Measurements from ENCODE around the gene OR2V1. TPM values are rescaled to one million over a fixed set of nuclear protein-coding genes. Genes with fewer than 3 reads are reported as not detected.
"Not testable (repeated sequence)": the region's sequence is repeated elsewhere in the genome, so short reads cannot be mapped to it uniquely, and the experiment has no call there.

The OR2V1 gene
- total RNA-seq, 2 experiments from 2014 or later = not detected

- Mint-ChIP-seq H3K4me1 (ENCODE audit: low read depth) (peaks cover 40% of the 10 kb centered on the region), H3K27me3 (ENCODE audit: low read depth) (peaks cover 5% of the 10 kb centered on the region), H3K36me3 (ENCODE audit: low read depth) (no peaks in the 10 kb centered on the region), H3K27ac (no peak overlapping the region), H3K4me3 (no peak overlapping the region), H3K9me3 (ENCODE audit: insufficient read depth) (no peaks in the 10 kb centered on the region)
- ChIA-PET POLR2A (no interaction called here), CTCF (interaction anchor here (2.3 to 2.5 kb wide), 2 partner anchors 14 to 26 kb away, joined by 6 to 8 read pairs; no protein-coding TSS in a partner anchor)
- no peak for ATAC-seq
- no peak for DNase-seq
Measured at GRCh38 chr5:181158869-181159268, 27.9 kb upstream of the OR2V1 start.

- Mint-ChIP-seq H3K27me3 (ENCODE audit: low read depth) (peaks cover 5% of the 10 kb centered on the region), H3K27ac (no peak overlapping the region), H3K9me3 (ENCODE audit: insufficient read depth) (no peaks in the 10 kb centered on the region), H3K36me3 (ENCODE audit: low read depth) (no peaks in the 10 kb centered on the region), H3K4me1 (ENCODE audit: low read depth) (peaks cover 31% of the 10 kb centered on the region), H3K4me3 (no peak overlapping the region)
- ATAC-seq (no peak), DNase-seq (no peak)
- CTCF ChIA-PET = interaction anchor here (0.6 to 0.8 kb wide), 3 partner anchors 11 to 108 kb away, joined by 3 read pairs; no protein-coding TSS in a partner anchor
- POLR2A ChIA-PET = no interaction called here
Measured at GRCh38 chr5:181156758-181157157, 25.8 kb upstream of the OR2V1 start.

GRCh38 chr5:181153814-181154213 is 22.8 kb upstream of the OR2V1 start:
- DNase-seq (no peak), ATAC-seq (no peak)
- Mint-ChIP-seq H3K27me3 (ENCODE audit: low read depth) (peaks cover 13% of the 10 kb centered on the region), H3K36me3 (ENCODE audit: low read depth) (no peaks in the 10 kb centered on the region), H3K9me3 (ENCODE audit: insufficient read depth) (no peaks in the 10 kb centered on the region), H3K4me3 (no peak overlapping the region), H3K27ac (no peak overlapping the region), H3K4me1 (ENCODE audit: low read depth) (peaks cover 13% of the 10 kb centered on the region)
- ChIA-PET CTCF (no interaction called here), POLR2A (no interaction called here)

GRCh38 chr5:181152406-181152805 is 21.4 kb upstream of the OR2V1 start:
- CTCF ChIA-PET = no interaction called here
- Mint-ChIP-seq H3K9me3 (ENCODE audit: insufficient read depth) (no peaks in the 10 kb centered on the region), H3K27ac (no peak overlapping the region), H3K4me3 (no peak overlapping the region), H3K36me3 (ENCODE audit: low read depth) (no peaks in the 10 kb centered on the region), H3K4me1 (ENCODE audit: low read depth) (peaks cover 13% of the 10 kb centered on the region), H3K27me3 (ENCODE audit: low read depth) (peaks cover 14% of the 10 kb centered on the region)
- POLR2A ChIA-PET = no interaction called here
- no peak for ATAC-seq
- no peak for DNase-seq

- no peak for ATAC-seq
- no peak for DNase-seq
- Mint-ChIP-seq H3K4me3 (no peak overlapping the region), H3K27ac (no peak overlapping the region), H3K9me3 (ENCODE audit: insufficient read depth) (no peaks in the 10 kb centered on the region), H3K27me3 (ENCODE audit: low read depth) (peaks cover 18% of the 10 kb centered on the region), H3K36me3 (ENCODE audit: low read depth) (no peaks in the 10 kb centered on the region), H3K4me1 (ENCODE audit: low read depth) (peaks cover 13% of the 10 kb centered on the region)
- POLR2A ChIA-PET = no interaction called here
- CTCF ChIA-PET = no interaction called here
Measured at GRCh38 chr5:181151146-181151545, 20.2 kb upstream of the OR2V1 start.

- H3K9me3 Mint-ChIP-seq (ENCODE audit: insufficient read depth) = peaks cover 3% of the 10 kb centered on the region
- no peaks in the 10 kb centered on the region for H3K36me3 Mint-ChIP-seq (ENCODE audit: low read depth)
- H3K27me3 Mint-ChIP-seq (ENCODE audit: low read depth) = peaks cover 19% of the 10 kb centered on the region
- H3K4me1 Mint-ChIP-seq (ENCODE audit: low read depth) = peaks cover 10% of the 10 kb centered on the region
- ChIA-PET POLR2A (no interaction called here), CTCF (no interaction called here)
- H3K4me3 Mint-ChIP-seq = no peak overlapping the region
- ATAC-seq = no peak
- H3K27ac Mint-ChIP-seq = no peak overlapping the region
- no peak for DNase-seq
Measured at GRCh38 chr5:181149806-181150733, 19.1 kb upstream of the OR2V1 start.

GRCh38 chr5:181149355-181149754 is 18.4 kb upstream of the OR2V1 start:
- peaks cover 5% of the 10 kb centered on the region for H3K9me3 Mint-ChIP-seq (ENCODE audit: insufficient read depth)
- peaks cover 22% of the 10 kb centered on the region for H3K27me3 Mint-ChIP-seq (ENCODE audit: low read depth)
- DNase-seq = no peak
- CTCF ChIA-PET = no interaction called here
- POLR2A ChIA-PET = no interaction called here
- no peak overlapping the region for H3K27ac Mint-ChIP-seq
- no peak for ATAC-seq
- peaks cover 7% of the 10 kb centered on the region for H3K4me1 Mint-ChIP-seq (ENCODE audit: low read depth)
- no peak overlapping the region for H3K4me3 Mint-ChIP-seq
- no peaks in the 10 kb centered on the region for H3K36me3 Mint-ChIP-seq (ENCODE audit: low read depth)

GRCh38 chr5:181146927-181147636 is 16.1 kb upstream of the OR2V1 start, which contains the start of gene OR2V2:
OR2V2 (plus strand) TSS chr5:181147586; CDS start chr5:181154943, 7,357 bp downstream.
- H3K9me3 Mint-ChIP-seq (ENCODE audit: insufficient read depth); H3K4me3 Mint-ChIP-seq; H3K4me1 Mint-ChIP-seq (ENCODE audit: low read depth); H3K36me3 Mint-ChIP-seq (ENCODE audit: low read depth); ATAC-seq; H3K27ac Mint-ChIP-seq; DNase-seq: not testable (repeated sequence)
- peaks cover 28% of the 10 kb centered on the region for H3K27me3 Mint-ChIP-seq (ENCODE audit: low read depth)
- ChIA-PET CTCF (interaction anchor here (0.6 kb wide), 1 partner anchor 392 kb away, joined by 3 read pairs; no protein-coding TSS in a partner anchor), POLR2A (interaction anchor here (0.6 kb wide), 1 partner anchor 274 kb away, joined by 3 read pairs; no protein-coding TSS in a partner anchor)

GRCh38 chr5:181145133-181145532 is 14.2 kb upstream of the OR2V1 start:
- Mint-ChIP-seq H3K36me3 (ENCODE audit: low read depth) (no peaks in the 10 kb centered on the region), H3K27ac (no peak overlapping the region), H3K9me3 (ENCODE audit: insufficient read depth) (peaks cover 5% of the 10 kb centered on the region), H3K4me1 (ENCODE audit: low read depth) (no peaks in the 10 kb centered on the region), H3K4me3 (no peak overlapping the region), H3K27me3 (ENCODE audit: low read depth) (peaks cover 26% of the 10 kb centered on the region)
- POLR2A ChIA-PET = no interaction called here
- ATAC-seq (no peak), DNase-seq (no peak)
- CTCF ChIA-PET = no interaction called here

- H3K36me3 Mint-ChIP-seq (ENCODE audit: low read depth) = no peaks in the 10 kb centered on the region
- H3K9me3 Mint-ChIP-seq (ENCODE audit: insufficient read depth) = peaks cover 5% of the 10 kb centered on the region
- no peak overlapping the region for H3K4me3 Mint-ChIP-seq
- H3K27me3 Mint-ChIP-seq (ENCODE audit: low read depth) = peaks cover 16% of the 10 kb centered on the region
- no peak overlapping the region for H3K27ac Mint-ChIP-seq
- ATAC-seq (no peak), DNase-seq (no peak)
- CTCF ChIA-PET = no interaction called here
- H3K4me1 Mint-ChIP-seq (ENCODE audit: low read depth) = no peaks in the 10 kb centered on the region
- POLR2A ChIA-PET = no interaction called here
Measured at GRCh38 chr5:181142054-181142453, 11.1 kb upstream of the OR2V1 start.

GRCh38 chr5:181140766-181141165 is 9.8 kb upstream of the OR2V1 start:
- no peak overlapping the region for H3K4me3 Mint-ChIP-seq

GRCh38 chr5:181138258-181138657 is 7.3 kb upstream of the OR2V1 start:
- DNase-seq (no peak), ATAC-seq (no peak)
- Mint-ChIP-seq H3K27ac (no peak overlapping the region), H3K36me3 (ENCODE audit: low read depth) (no peaks in the 10 kb centered on the region), H3K27me3 (ENCODE audit: low read depth) (peaks cover 12% of the 10 kb centered on the region), H3K4me1 (ENCODE audit: low read depth) (no peaks in the 10 kb centered on the region), H3K4me3 (no peak overlapping the region), H3K9me3 (ENCODE audit: insufficient read depth) (no peaks in the 10 kb centered on the region)
- POLR2A ChIA-PET = no interaction called here
- CTCF ChIA-PET = no interaction called here

More at GRCh38 chr5:181140766-181141165, 9.8 kb upstream of the OR2V1 start:
- peaks cover 10% of the 10 kb centered on the region for H3K27me3 Mint-ChIP-seq (ENCODE audit: low read depth)
- DNase-seq (no peak), ATAC-seq (no peak)
- H3K36me3 Mint-ChIP-seq (ENCODE audit: low read depth) = no peaks in the 10 kb centered on the region
- POLR2A ChIA-PET = no interaction called here
- no peaks in the 10 kb centered on the region for H3K4me1 Mint-ChIP-seq (ENCODE audit: low read depth)
- no peak overlapping the region for H3K27ac Mint-ChIP-seq
- peaks cover 5% of the 10 kb centered on the region for H3K9me3 Mint-ChIP-seq (ENCODE audit: insufficient read depth)
- CTCF ChIA-PET = no interaction called here
